ENCODE measurements around the gene MTIF3. TPM values are rescaled to one million over a fixed set of nuclear protein-coding genes. Genes with fewer than 3 reads are reported as not detected.

Gene MTIF3
- polyA plus RNA-seq, 3 donors: 61.6 to 135 (median 86.6) TPM

GRCh38 chr13:27449081-27449603, 1.2 kb downstream of the MTIF3 start:
- 47% methylated on average over 15 of the region's 15 CpGs for WGBS (ENCODE audit: insufficient coverage)
- Histone ChIP-seq H3K4me3 (replicated peaks in 1 of 3; ENCODE audit: low read depth in 2 of 3, low read length in 3 of 3) (peak overlapping the region; percentile 83 to 89 (median 86)), H3K4me1 (ENCODE audit: control insufficient read depth in 1 of 2, insufficient read depth in 2 of 2, low read length in 2 of 2) (peaks cover 18 to 35% of the 10 kb centered on the region in 2 donors), H2AFZ (ENCODE audit: insufficient read depth, low read depth, low read length, poor library complexity, severe bottlenecking) (peak overlapping the region; percentile 89), H4K20me1 (ENCODE audit: insufficient read depth, low read length) (peaks cover 12% of the 10 kb centered on the region), H3K9me3 (replicated peaks in 1 of 2; ENCODE audit: control insufficient read depth in 1 of 2, insufficient read depth in 1 of 2, low read length in 2 of 2) (no peaks in the 10 kb centered on the region), H3K27me3 (ENCODE audit: control insufficient read depth in 2 of 2, insufficient read depth in 2 of 2, low read length in 2 of 2) (no peaks in the 10 kb centered on the region), H3K36me3 (replicated peaks in 1 of 2; ENCODE audit: control insufficient read depth in 1 of 2, insufficient read depth in 2 of 2, low read length in 2 of 2) (peaks cover 0 to 9% of the 10 kb centered on the region in 2 donors), H3K79me2 (ENCODE audit: insufficient read depth, low read length) (peaks cover 54% of the 10 kb centered on the region), H3K27ac (ENCODE audit: low read depth in 1 of 2, low read length in 2 of 2) (peak overlapping the region in 1 of 2 donors; percentile 93), H3K4me2 (replicated peaks; ENCODE audit: extremely low read depth, low read length, poor library complexity, severe bottlenecking) (peak overlapping the region; percentile 98), H3K9ac (ENCODE audit: insufficient read depth, low read length, poor library complexity, severe bottlenecking) (peak overlapping the region; percentile 88)
- Mint-ChIP-seq H3K4me3 (peak overlapping the region; percentile 96 to 97), H3K4me1 (peaks cover 39% of the 10 kb centered on the region), H3K27me3 (ENCODE audit: low read depth in 3 of 3) (peaks cover 1 to 5% (median 4%) of the 10 kb centered on the region in 3 donors), H3K9me3 (no peaks in the 10 kb centered on the region), H3K36me3 (peaks cover 10 to 16% of the 10 kb centered on the region in 2 donors), H3K27ac (peak overlapping the region; percentile 81 to 98 (median 96))
- DNase-seq: no peak
- intact Hi-C loops (cut with micrococcal nuclease): no loop called here
- TF ChIP-seq CTCF (IDR thresholded peaks at IDR 0.05): no peak

GRCh38 chr13:27448308-27448707, 2.1 kb downstream of the MTIF3 start:
- H3K27ac ChIP-seq (ENCODE audit: low read depth in 1 of 2, low read length in 2 of 2): no peak overlapping the region
- intact Hi-C loops (cut with micrococcal nuclease): no loop called here
- peaks cover 39% of the 10 kb centered on the region for H3K4me1 Mint-ChIP-seq
- no peak overlapping the region for H3K4me2 ChIP-seq (replicated peaks; ENCODE audit: extremely low read depth, low read length, poor library complexity, severe bottlenecking)
- TF ChIP-seq CTCF (IDR thresholded peaks at IDR 0.05): no peak
- H3K79me2 ChIP-seq (ENCODE audit: insufficient read depth, low read length): peaks cover 55% of the 10 kb centered on the region
- H3K36me3 Mint-ChIP-seq: peaks cover 10 to 16% of the 10 kb centered on the region in 2 donors
- DNase-seq: no peak
- peak overlapping the region in 1 of 2 donors; percentile 4 for H3K4me3 Mint-ChIP-seq
- H3K27me3 Mint-ChIP-seq (ENCODE audit: low read depth in 3 of 3): peaks cover 1 to 5% (median 4%) of the 10 kb centered on the region in 3 donors
- no peaks in the 10 kb centered on the region for H3K9me3 Mint-ChIP-seq
- no peaks in the 10 kb centered on the region for H3K27me3 ChIP-seq (ENCODE audit: control insufficient read depth in 2 of 2, insufficient read depth in 2 of 2, low read length in 2 of 2)
- peaks cover 12% of the 10 kb centered on the region for H4K20me1 ChIP-seq (ENCODE audit: insufficient read depth, low read length)
- no peaks in the 10 kb centered on the region for H3K9me3 ChIP-seq (replicated peaks in 1 of 2; ENCODE audit: control insufficient read depth in 1 of 2, insufficient read depth in 1 of 2, low read length in 2 of 2)
- peaks cover 18 to 35% of the 10 kb centered on the region in 2 donors for H3K4me1 ChIP-seq (ENCODE audit: control insufficient read depth in 1 of 2, insufficient read depth in 2 of 2, low read length in 2 of 2)
- 79% methylated on average over 2 of the region's 4 CpGs for WGBS (ENCODE audit: insufficient coverage)
- no peak overlapping the region for H3K9ac ChIP-seq (ENCODE audit: insufficient read depth, low read length, poor library complexity, severe bottlenecking)
- peak overlapping the region in 1 of 7 donors; percentile 53 for H3K27ac Mint-ChIP-seq
- H3K36me3 ChIP-seq (replicated peaks in 1 of 2; ENCODE audit: control insufficient read depth in 1 of 2, insufficient read depth in 2 of 2, low read length in 2 of 2): peaks cover 0 to 9% of the 10 kb centered on the region in 2 donors
- H2AFZ ChIP-seq (ENCODE audit: insufficient read depth, low read depth, low read length, poor library complexity, severe bottlenecking): no peak overlapping the region
- no peak overlapping the region for H3K4me3 ChIP-seq (replicated peaks in 1 of 3; ENCODE audit: low read depth in 2 of 3, low read length in 3 of 3)

All from CD14-positive monocyte (primary cell).